ENCODE results near the gene GMEB1.
"Not testable (repeated sequence)": the region's sequence is repeated elsewhere in the genome, so short reads cannot be mapped to it uniquely, and the experiment has no call there.

GMEB1 gene

GRCh38 chr1:28668191-28668955, at the start of gene GMEB1:
Gene GMEB1 (plus strand): TSS chr1:28668784. CDS start chr1:28683613, 14,829 bp downstream.
- no peaks in the 10 kb centered on the region for H3K36me3 ChIP-seq (ENCODE audit: control insufficient read depth in 5 of 5, insufficient read depth in 5 of 5, low read length in 5 of 5)
- no peaks in the 10 kb centered on the region for H3K27me3 ChIP-seq (ENCODE audit: control insufficient read depth in 5 of 5, insufficient read depth in 4 of 5, low read length in 5 of 5)
- H3K4me1 ChIP-seq (ENCODE audit: control insufficient read depth in 5 of 5, insufficient read depth in 5 of 5, low read length in 5 of 5): peaks cover 0 to 18% (median 15%) of the 10 kb centered on the region in 5 donors
- peak within 1 kb of the TSS; percentile 84 to 100 (median 94) for H3K9ac ChIP-seq (ENCODE audit: low read length in 5 of 5)
- no peaks in the 10 kb centered on the region for H3K9me3 ChIP-seq (ENCODE audit: control insufficient read depth in 5 of 5, low read length in 5 of 5)
- peak within 1 kb of the TSS; percentile 83 to 90 (median 85) for H3K4me3 ChIP-seq (ENCODE audit: low read depth in 1 of 5, low read length in 5 of 5)
- peak within 1 kb of the TSS; percentile 93 for H3K27ac ChIP-seq (ENCODE audit: low read depth, low read length)

- H3K9me3 ChIP-seq (ENCODE audit: control insufficient read depth in 5 of 5, low read length in 5 of 5): no peaks in the 10 kb centered on the region
- H3K4me3 ChIP-seq (ENCODE audit: low read depth in 1 of 5, low read length in 5 of 5): no peak overlapping the region
- no peak overlapping the region for H3K9ac ChIP-seq (ENCODE audit: low read length in 5 of 5)
- no peak overlapping the region for H3K27ac ChIP-seq (ENCODE audit: low read depth, low read length)
- H3K4me1 ChIP-seq (ENCODE audit: control insufficient read depth in 5 of 5, insufficient read depth in 5 of 5, low read length in 5 of 5): peaks cover 0 to 3% (median 0%) of the 10 kb centered on the region in 5 donors
- peaks cover 0 to under 1% (median 0%) of the 10 kb centered on the region in 5 donors for H3K36me3 ChIP-seq (ENCODE audit: control insufficient read depth in 5 of 5, insufficient read depth in 5 of 5, low read length in 5 of 5)
- no peaks in the 10 kb centered on the region for H3K27me3 ChIP-seq (ENCODE audit: control insufficient read depth in 5 of 5, insufficient read depth in 4 of 5, low read length in 5 of 5)
Observed at GRCh38 chr1:28631713-28632112, 36.9 kb upstream of the GMEB1 start.

GRCh38 chr1:28632560-28632959, 36.0 kb upstream of the GMEB1 start:
- Histone ChIP-seq H3K4me3 (ENCODE audit: low read depth in 1 of 5, low read length in 5 of 5) (no peak overlapping the region), H3K4me1 (ENCODE audit: control insufficient read depth in 5 of 5, insufficient read depth in 5 of 5, low read length in 5 of 5) (peaks cover 0 to 3% (median 0%) of the 10 kb centered on the region in 5 donors), H3K36me3 (ENCODE audit: control insufficient read depth in 5 of 5, insufficient read depth in 5 of 5, low read length in 5 of 5) (peaks cover 0 to 2% (median 0%) of the 10 kb centered on the region in 5 donors), H3K9me3 (ENCODE audit: control insufficient read depth in 5 of 5, low read length in 5 of 5) (no peaks in the 10 kb centered on the region), H3K27me3 (ENCODE audit: control insufficient read depth in 5 of 5, insufficient read depth in 4 of 5, low read length in 5 of 5) (no peaks in the 10 kb centered on the region), H3K9ac (ENCODE audit: low read length in 5 of 5) (no peak overlapping the region), H3K27ac (ENCODE audit: low read depth, low read length) (no peak overlapping the region)

- Histone ChIP-seq H3K4me1 (ENCODE audit: control insufficient read depth in 5 of 5, insufficient read depth in 5 of 5, low read length in 5 of 5) (peaks cover 7 to 32% (median 22%) of the 10 kb centered on the region in 5 donors), H3K9ac (ENCODE audit: low read length in 5 of 5) (peak overlapping the region in 1 of 5 donors; percentile 20), H3K27me3 (ENCODE audit: control insufficient read depth in 5 of 5, insufficient read depth in 4 of 5, low read length in 5 of 5) (no peaks in the 10 kb centered on the region), H3K9me3 (ENCODE audit: control insufficient read depth in 5 of 5, low read length in 5 of 5) (no peaks in the 10 kb centered on the region), H3K27ac (ENCODE audit: low read depth, low read length) (no peak overlapping the region), H3K4me3 (ENCODE audit: low read depth in 1 of 5, low read length in 5 of 5) (no peak overlapping the region), H3K36me3 (ENCODE audit: control insufficient read depth in 5 of 5, insufficient read depth in 5 of 5, low read length in 5 of 5) (peaks cover 0 to 2% (median 0%) of the 10 kb centered on the region in 5 donors)
Observed at GRCh38 chr1:28640766-28641165, 27.8 kb upstream of the GMEB1 start.

GRCh38 chr1:28642056-28642846, 26.3 kb upstream of the GMEB1 start:
- peaks cover 7 to 32% (median 22%) of the 10 kb centered on the region in 5 donors for H3K4me1 ChIP-seq (ENCODE audit: control insufficient read depth in 5 of 5, insufficient read depth in 5 of 5, low read length in 5 of 5)
- no peaks in the 10 kb centered on the region for H3K27me3 ChIP-seq (ENCODE audit: control insufficient read depth in 5 of 5, insufficient read depth in 4 of 5, low read length in 5 of 5)
- H3K27ac ChIP-seq (ENCODE audit: low read depth, low read length): peak overlapping the region; percentile 86
- peak overlapping the region; percentile 84 to 100 (median 92) for H3K4me3 ChIP-seq (ENCODE audit: low read depth in 1 of 5, low read length in 5 of 5)
- H3K9me3 ChIP-seq (ENCODE audit: control insufficient read depth in 5 of 5, low read length in 5 of 5): no peaks in the 10 kb centered on the region
- H3K9ac ChIP-seq (ENCODE audit: low read length in 5 of 5): peak overlapping the region; percentile 89 to 98 (median 96)
- H3K36me3 ChIP-seq (ENCODE audit: control insufficient read depth in 5 of 5, insufficient read depth in 5 of 5, low read length in 5 of 5): no peaks in the 10 kb centered on the region

GRCh38 chr1:28642847-28643635, 25.5 kb upstream of the GMEB1 start, which contains the start of gene TAF12:
Gene TAF12 (minus strand): TSS chr1:28643067. CDS start chr1:28622081, 20,986 bp downstream.
- H3K36me3 ChIP-seq (ENCODE audit: control insufficient read depth in 5 of 5, insufficient read depth in 5 of 5, low read length in 5 of 5): no peaks in the 10 kb centered on the region
- peak within 1 kb of the TSS; percentile 84 to 100 (median 92) for H3K4me3 ChIP-seq (ENCODE audit: low read depth in 1 of 5, low read length in 5 of 5)
- peaks cover 10 to 39% (median 26%) of the 10 kb centered on the region in 5 donors for H3K4me1 ChIP-seq (ENCODE audit: control insufficient read depth in 5 of 5, insufficient read depth in 5 of 5, low read length in 5 of 5)
- H3K27me3 ChIP-seq (ENCODE audit: control insufficient read depth in 5 of 5, insufficient read depth in 4 of 5, low read length in 5 of 5): no peaks in the 10 kb centered on the region
- peak within 1 kb of the TSS; percentile 86 for H3K27ac ChIP-seq (ENCODE audit: low read depth, low read length)
- H3K9ac ChIP-seq (ENCODE audit: low read length in 5 of 5): peak within 1 kb of the TSS; percentile 89 to 98 (median 96)
- no peaks in the 10 kb centered on the region for H3K9me3 ChIP-seq (ENCODE audit: control insufficient read depth in 5 of 5, low read length in 5 of 5)

GRCh38 chr1:28644494-28644893, 24.1 kb upstream of the GMEB1 start:
- peaks cover 11 to 42% (median 33%) of the 10 kb centered on the region in 5 donors for H3K4me1 ChIP-seq (ENCODE audit: control insufficient read depth in 5 of 5, insufficient read depth in 5 of 5, low read length in 5 of 5)
- H3K36me3 ChIP-seq (ENCODE audit: control insufficient read depth in 5 of 5, insufficient read depth in 5 of 5, low read length in 5 of 5): no peaks in the 10 kb centered on the region
- H3K27me3 ChIP-seq (ENCODE audit: control insufficient read depth in 5 of 5, insufficient read depth in 4 of 5, low read length in 5 of 5): no peaks in the 10 kb centered on the region
- peak overlapping the region in 3 of 5 donors; percentile 31 to 84 (median 48) for H3K9ac ChIP-seq (ENCODE audit: low read length in 5 of 5)
- H3K4me3 ChIP-seq (ENCODE audit: low read depth in 1 of 5, low read length in 5 of 5): peak overlapping the region in 2 of 5 donors; percentile 92
- H3K27ac ChIP-seq (ENCODE audit: low read depth, low read length): no peak overlapping the region
- H3K9me3 ChIP-seq (ENCODE audit: control insufficient read depth in 5 of 5, low read length in 5 of 5): no peaks in the 10 kb centered on the region

GRCh38 chr1:28645406-28645805, 23.2 kb upstream of the GMEB1 start:
- peaks cover 11 to 42% (median 33%) of the 10 kb centered on the region in 5 donors for H3K4me1 ChIP-seq (ENCODE audit: control insufficient read depth in 5 of 5, insufficient read depth in 5 of 5, low read length in 5 of 5)
- not testable (repeated sequence) for H3K36me3 ChIP-seq (ENCODE audit: control insufficient read depth in 5 of 5, insufficient read depth in 5 of 5, low read length in 5 of 5); H3K27me3 ChIP-seq (ENCODE audit: control insufficient read depth in 5 of 5, insufficient read depth in 4 of 5, low read length in 5 of 5); H3K9ac ChIP-seq (ENCODE audit: low read length in 5 of 5); H3K9me3 ChIP-seq (ENCODE audit: control insufficient read depth in 5 of 5, low read length in 5 of 5); H3K27ac ChIP-seq (ENCODE audit: low read depth, low read length); H3K4me3 ChIP-seq (ENCODE audit: low read depth in 1 of 5, low read length in 5 of 5)

- no peaks in the 10 kb centered on the region for H3K9me3 ChIP-seq (ENCODE audit: control insufficient read depth in 5 of 5, low read length in 5 of 5)
- peaks cover 11 to 42% (median 33%) of the 10 kb centered on the region in 5 donors for H3K4me1 ChIP-seq (ENCODE audit: control insufficient read depth in 5 of 5, insufficient read depth in 5 of 5, low read length in 5 of 5)
- no peak overlapping the region for H3K27ac ChIP-seq (ENCODE audit: low read depth, low read length)
Observed at GRCh38 chr1:28646040-28646439, 22.5 kb upstream of the GMEB1 start.

More at GRCh38 chr1:28646040-28646439, 22.5 kb upstream of the GMEB1 start:
- H3K36me3 ChIP-seq (ENCODE audit: control insufficient read depth in 5 of 5, insufficient read depth in 5 of 5, low read length in 5 of 5): no peaks in the 10 kb centered on the region
- peak overlapping the region in 1 of 5 donors; percentile 17 for H3K9ac ChIP-seq (ENCODE audit: low read length in 5 of 5)
- H3K27me3 ChIP-seq (ENCODE audit: control insufficient read depth in 5 of 5, insufficient read depth in 4 of 5, low read length in 5 of 5): no peaks in the 10 kb centered on the region
- no peak overlapping the region for H3K4me3 ChIP-seq (ENCODE audit: low read depth in 1 of 5, low read length in 5 of 5)

Data from subcutaneous abdominal adipose tissue (tissue), 5 donors.